ENCODE results near the gene LIX1.
"Not testable (repeated sequence)": the region's sequence is repeated elsewhere in the genome, so short reads cannot be mapped to it uniquely, and the experiment has no call there.

LIX1 gene

GRCh38 chr5:97142521-97143254 lies at the start of gene LIX1:
Gene LIX1 (minus strand): TSS chr5:97142611. CDS start chr5:97142576, 35 bp downstream.
- peak in 51 of 56 donors; percentile 6 to 79 (median 44) for DNase-seq

DNA sequence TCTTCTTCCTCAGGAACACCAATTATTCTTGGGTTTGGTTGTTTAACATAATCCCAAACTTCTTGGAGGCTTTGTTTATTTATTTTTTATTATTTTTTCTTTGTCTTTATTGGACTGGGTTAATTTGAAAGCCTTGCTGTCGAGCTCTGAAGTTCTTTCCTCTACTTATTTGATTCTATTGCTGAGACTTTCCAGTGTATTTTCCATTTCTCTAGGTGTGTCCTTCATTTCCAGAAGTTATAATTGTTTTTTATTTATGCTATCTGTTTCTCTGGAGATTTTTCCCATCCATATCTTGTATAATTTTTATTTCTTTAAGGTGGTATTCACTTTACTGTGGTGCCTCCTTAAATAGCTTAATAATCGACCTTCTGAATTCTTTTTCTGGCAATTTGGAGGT lies 49.5 kb upstream of the LIX1 start:
- DNase-seq, result no peak

GRCh38 chr5:97189523-97189922 lies 47.1 kb upstream of the LIX1 start:
- not testable (repeated sequence) for DNase-seq

DNA sequence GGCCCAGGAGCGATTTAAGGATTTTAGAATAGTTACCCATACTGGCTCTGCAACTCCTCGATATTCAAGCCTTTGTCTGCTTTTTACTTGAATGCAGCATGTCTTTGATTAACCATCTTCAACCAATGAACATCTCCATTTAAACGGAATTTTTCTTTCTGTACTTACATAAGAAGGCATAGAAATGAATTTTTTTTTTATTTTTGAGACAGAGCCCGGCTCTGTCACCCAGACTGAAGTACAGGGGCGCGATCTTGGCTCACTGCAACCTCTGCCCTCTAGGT lies 41.5 kb upstream of the LIX1 start:
- DNase-seq, result no peak

DNA sequence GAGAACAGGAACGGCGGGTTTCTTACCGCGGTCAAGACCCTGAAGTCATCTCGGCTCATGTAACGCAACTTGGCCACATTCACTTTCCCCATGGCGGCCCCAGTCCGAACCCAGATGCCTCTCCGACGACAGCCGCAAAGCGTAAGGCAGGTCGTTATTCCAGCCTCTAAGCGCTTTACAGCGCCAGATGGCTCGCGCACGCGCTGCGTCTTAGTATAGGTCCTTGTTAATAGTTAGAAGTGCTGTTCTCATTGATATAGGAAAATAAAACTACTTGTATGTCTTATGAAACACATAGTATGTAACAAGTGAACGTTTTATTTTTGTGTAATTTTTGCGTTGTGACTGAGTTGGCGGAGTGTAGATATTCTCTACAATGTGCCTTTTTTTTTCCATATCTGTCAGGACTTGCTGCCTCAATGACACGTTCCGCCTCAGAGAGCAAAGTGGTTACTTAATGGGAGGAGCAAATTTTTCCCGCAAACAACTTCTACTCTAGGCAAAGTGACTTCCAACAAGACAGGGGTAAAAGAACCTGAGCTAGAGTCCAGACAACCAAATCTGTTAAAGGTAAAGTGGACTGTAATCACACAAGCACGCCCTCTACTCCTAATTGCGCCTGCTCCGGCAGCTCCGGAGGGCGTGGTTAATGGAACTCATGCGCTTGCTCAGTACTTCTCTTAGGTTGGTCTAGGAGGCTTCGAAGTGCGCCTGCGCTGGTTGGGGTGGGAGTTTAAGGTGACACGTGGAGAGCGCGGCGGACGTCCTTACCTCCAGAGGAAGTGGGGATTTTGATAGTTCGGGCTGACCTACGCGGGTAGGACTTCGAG lies 40.9 kb upstream of the LIX1 start, which contains the start of gene RIOK2:
TSS of gene RIOK2 (minus strand) at position 148 of the 830 bp plus-strand sequence. CDS start at position 92, 56 bp downstream.
- peak; percentile 39 to 95 (median 85) for DNase-seq

- DNase-seq, result no peak
These were observed 40.2 kb upstream of the LIX1 start for GRCh38 chr5:97182571-97183099.

DNA sequence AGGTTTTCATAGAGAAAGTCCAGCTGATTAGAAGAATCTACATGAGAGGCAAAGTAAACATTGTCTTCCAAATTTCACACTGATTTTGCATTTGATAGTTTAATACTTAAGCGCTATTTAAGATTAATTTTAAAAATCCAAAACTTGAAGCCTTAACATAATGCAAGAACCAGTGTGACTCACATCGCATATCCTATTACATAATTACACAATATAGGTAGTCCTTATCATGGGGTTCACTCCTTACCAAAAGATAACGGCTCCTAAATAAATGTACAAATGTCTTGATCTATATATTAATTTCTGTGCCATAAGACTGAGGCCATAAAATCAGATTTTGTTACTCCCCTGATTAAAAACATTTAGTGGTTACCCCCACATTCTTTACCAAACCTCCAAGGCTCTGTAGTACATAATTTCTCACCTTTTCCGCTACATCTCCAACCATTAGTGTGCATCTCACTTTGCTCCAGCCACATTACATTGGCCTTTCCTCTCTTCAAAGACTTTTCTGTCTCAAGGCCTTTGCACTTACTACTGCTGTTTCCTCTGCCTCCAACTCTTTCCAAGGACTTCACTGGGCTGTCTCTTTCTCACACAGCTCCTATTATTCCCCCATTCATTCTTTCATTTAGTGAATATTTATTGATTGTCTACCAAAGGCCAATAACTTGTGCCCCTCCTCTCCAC lies 39.6 kb upstream of the LIX1 start:
- DNase-seq, result no peak

GRCh38 chr5:97179457-97179856 lies 37.0 kb upstream of the LIX1 start:
- not testable (repeated sequence) for DNase-seq

GRCh38 chr5:97172227-97172626 lies 29.8 kb upstream of the LIX1 start:
- DNase-seq, result no peak

DNA sequence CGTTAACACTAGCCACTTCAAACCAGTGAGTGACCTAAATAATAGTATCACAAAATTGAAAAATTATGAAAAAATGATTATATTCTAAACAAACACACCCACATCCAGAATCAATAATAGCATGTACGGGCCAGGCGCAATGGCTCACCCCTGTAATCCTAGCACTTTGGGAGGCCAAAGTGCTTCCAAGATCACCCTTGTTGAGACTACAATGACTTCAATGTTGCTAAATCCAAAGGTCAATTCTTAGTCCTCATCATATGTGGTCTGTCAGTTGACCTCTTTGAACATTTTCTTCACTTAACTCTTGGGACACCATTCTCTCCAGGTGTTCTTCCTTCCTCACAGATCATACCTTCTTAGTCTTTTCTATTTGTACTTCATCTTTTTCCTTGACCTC lies 29.3 kb upstream of the LIX1 start:
- DNase-seq, result no peak

- DNase-seq, result no peak
These were observed 25.0 kb upstream of the LIX1 start for GRCh38 chr5:97167435-97167834.

- DNase-seq, result no peak
These were observed 23.3 kb upstream of the LIX1 start for GRCh38 chr5:97165726-97166125.

- no peak for DNase-seq
These were observed 22.4 kb upstream of the LIX1 start for GRCh38 chr5:97164846-97165245.

- no peak for DNase-seq
These were observed 21.4 kb upstream of the LIX1 start for GRCh38 chr5:97163790-97164285.

DNA sequence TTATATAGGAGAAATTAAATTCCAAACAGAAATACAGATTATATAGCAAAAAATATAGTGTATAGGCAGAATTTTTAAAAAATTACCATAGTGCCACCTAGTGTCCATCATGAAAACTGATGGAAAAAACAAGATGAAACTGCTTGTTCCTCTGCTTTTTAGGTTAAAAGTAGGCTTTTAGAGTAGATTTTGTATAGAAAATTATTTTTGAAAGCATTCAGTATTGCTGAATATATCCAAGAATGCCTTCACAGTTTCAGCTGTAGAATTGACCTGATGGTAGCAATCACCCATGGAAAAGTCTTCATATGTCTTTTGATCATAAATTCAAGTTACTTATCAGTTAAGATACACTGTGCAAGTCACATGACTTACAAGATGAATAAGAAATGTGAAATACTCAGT lies 21.0 kb upstream of the LIX1 start:
- DNase-seq, result no peak

DNA sequence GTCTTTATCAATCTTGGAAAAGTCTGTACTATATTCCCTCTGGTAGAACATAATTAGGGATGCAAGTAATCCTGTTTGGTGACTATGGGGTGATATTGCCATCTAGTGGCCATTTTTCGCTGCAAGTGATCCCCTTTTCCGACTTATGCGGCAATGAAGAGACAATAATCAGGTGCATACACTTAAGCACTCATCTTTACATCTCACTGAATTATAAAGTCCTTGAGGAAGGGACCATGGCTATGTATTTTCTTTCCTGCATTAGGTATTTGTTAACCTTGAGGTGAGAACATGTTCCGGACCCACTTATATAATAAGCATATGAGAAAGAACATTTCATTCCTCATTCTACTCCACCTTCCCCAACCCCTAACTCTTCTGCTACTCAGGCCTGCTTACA lies 19.6 kb upstream of the LIX1 start:
- peak in 39 of 56 donors; percentile 3 to 86 (median 27) for DNase-seq

DNA sequence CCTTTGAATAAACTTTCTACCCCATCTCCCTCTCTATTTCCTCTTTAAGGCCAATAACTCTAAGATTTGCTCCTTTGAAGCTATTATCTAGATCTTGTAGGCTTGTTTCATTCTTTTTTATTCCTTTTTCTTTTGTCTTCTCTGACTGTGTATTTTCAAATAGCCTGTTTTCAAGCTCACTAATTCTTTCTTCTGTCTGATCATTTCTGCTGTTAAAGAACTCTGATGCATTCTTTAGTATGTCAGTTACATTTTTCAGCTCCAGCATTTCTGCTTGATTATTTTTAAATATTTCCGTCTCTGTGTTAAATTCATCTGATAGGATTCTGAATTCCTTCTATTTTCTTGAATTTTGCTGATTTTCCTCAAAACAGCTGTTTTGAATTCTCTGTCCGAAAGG lies 15.3 kb upstream of the LIX1 start:
- no peak for DNase-seq

DNA sequence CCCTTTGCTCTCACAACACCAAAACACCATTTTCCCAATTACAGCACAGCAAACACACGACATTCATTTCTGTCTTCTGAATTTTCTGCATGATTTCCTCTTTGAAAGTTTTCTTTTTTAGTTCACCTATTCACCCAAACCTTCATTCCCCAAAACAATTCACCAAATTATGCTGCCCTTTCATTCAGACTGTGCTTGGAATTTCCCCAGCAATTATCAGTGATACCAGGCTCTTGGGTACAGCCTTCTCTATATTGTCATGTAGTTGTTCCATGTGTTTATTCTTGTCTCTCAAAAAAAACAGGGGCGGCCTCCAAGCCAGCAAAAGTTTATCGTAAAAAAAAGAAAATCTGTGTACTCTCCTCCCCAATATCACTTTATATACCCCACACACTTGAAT lies 9.0 kb upstream of the LIX1 start:
- DNase-seq, result no peak

- DNase-seq, result no peak
These were observed 8.0 kb upstream of the LIX1 start for GRCh38 chr5:97150401-97150800.

DNA sequence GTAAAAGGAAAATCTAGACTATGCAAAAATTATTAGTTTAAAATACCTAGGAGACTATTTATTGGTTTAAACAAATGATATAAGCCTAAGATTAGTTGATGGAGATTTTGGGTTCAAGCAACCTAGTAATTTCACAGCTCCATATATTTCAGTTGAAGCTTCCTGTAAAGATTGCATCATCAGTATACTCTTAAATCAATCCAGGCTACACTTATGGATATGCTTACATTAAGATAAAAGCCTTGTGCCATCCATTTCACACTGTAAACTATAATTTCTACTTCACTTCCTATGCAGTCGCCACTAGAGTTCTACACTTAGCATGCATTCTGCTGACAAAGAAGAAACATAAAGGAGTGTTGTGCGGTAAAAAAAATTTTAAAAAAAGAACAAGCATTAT lies 7.3 kb upstream of the LIX1 start:
- DNase-seq, result no peak

- DNase-seq, result no peak
These were observed 5.9 kb upstream of the LIX1 start for GRCh38 chr5:97148288-97148687.

- DNase-seq, result no peak
These were observed 1.3 kb upstream of the LIX1 start for GRCh38 chr5:97143704-97144103.
